Right atrium auricular region (tissue), 2 donors: ENCODE data around the gene CREB3L1. TPM values are rescaled to one million over a fixed set of nuclear protein-coding genes. Genes with fewer than 3 reads are reported as not detected.

Experiments
- DNase-seq: peaks from one replicate; pipeline ENCODE4 v3.0.0-alpha.2; 2019; ENCODE audit warnings: low spot score
- H3K27ac ChIP-seq, 2 donors: fragments of 200-600 bp; sonication (generic); 1 replicate in 1 of 2; 2 replicates in 1 of 2; pipeline ENCODE4 v1.5.1; 2016 to 2019
- H3K27me3 ChIP-seq, 2 donors: fragments of 200-600 bp; sonication (generic); one replicate each; pipeline versions ENCODE4 v1.5.1 to v1.6.0; 2017 to 2019
- H3K36me3 ChIP-seq: fragments of 200-600 bp; sonication (generic); one replicate; pipeline ENCODE4 v1.5.1; 2016
- H3K4me1 ChIP-seq, 2 donors: fragments of 200-600 bp; sonication (generic); one replicate each; pipeline versions ENCODE4 v1.5.1 to v1.6.0; 2017 to 2019
- H3K4me3 ChIP-seq, 2 donors: fragments of 200-600 bp; sonication (generic); 1 replicate in 1 of 2; 2 replicates in 1 of 2; pipeline ENCODE4 v1.5.1; 2017 to 2019; ENCODE audit warnings: mild to moderate bottlenecking in 1 of 2, moderate library complexity in 1 of 2
- H3K9me3 ChIP-seq, 2 donors: fragments of 200-600 bp; sonication (generic); one replicate each; pipeline ENCODE4 v1.5.1; 2019
- CTCF ChIP-seq, 2 donors: fragments of 200-600 bp; sonication (generic); IDR thresholded peaks; one replicate each; pipeline ENCODE4 v1.5.1; 2019; ENCODE audit warnings: antibody characterized with exemption in 2 of 2
- total RNA-seq, 2 donors: library from RNA; depleted of rRNA; stranded (reverse); fragments of >200 nt; gene quantifications; one replicate each; pipeline ENCODE4 v1.1.0, GENCODE V29; 2016

CREB3L1 gene
- total RNA-seq, 2 donors from 2014 or later, result 5.4 to 15.1 TPM

GRCh38 chr11:46265764-46266163 lies 11.7 kb upstream of the CREB3L1 start:
- no peaks in the 10 kb centered on the region for H3K9me3 ChIP-seq
- H3K27me3 ChIP-seq, result no peaks in the 10 kb centered on the region
- no peak overlapping the region for H3K27ac ChIP-seq
- no peak for DNase-seq
- H3K36me3 ChIP-seq, result no peaks in the 10 kb centered on the region
- TF ChIP-seq CTCF (IDR thresholded peaks at IDR 0.05), result no peak
- H3K4me1 ChIP-seq, result no peaks in the 10 kb centered on the region
- no peak overlapping the region for H3K4me3 ChIP-seq

GRCh38 chr11:46267930-46268329 lies 9.5 kb upstream of the CREB3L1 start:
- H3K27ac ChIP-seq, result no peak overlapping the region
- H3K4me1 ChIP-seq, result peaks cover 0 to 14% of the 10 kb centered on the region in 2 donors
- DNase-seq, result no peak

GRCh38 chr11:46270684-46271083 lies 6.8 kb upstream of the CREB3L1 start:
- no peaks in the 10 kb centered on the region for H3K36me3 ChIP-seq
- H3K27me3 ChIP-seq, result no peaks in the 10 kb centered on the region
- TF ChIP-seq CTCF (IDR thresholded peaks at IDR 0.05), result no peak
- no peaks in the 10 kb centered on the region for H3K9me3 ChIP-seq
- H3K4me1 ChIP-seq, result peaks cover 0 to 42% of the 10 kb centered on the region in 2 donors
- no peak overlapping the region for H3K27ac ChIP-seq
- H3K4me3 ChIP-seq, result no peak overlapping the region
- DNase-seq, result no peak

More at GRCh38 chr11:46267930-46268329, 9.5 kb upstream of the CREB3L1 start:
- TF ChIP-seq CTCF (IDR thresholded peaks at IDR 0.05), result no peak
- Histone ChIP-seq H3K9me3 (no peaks in the 10 kb centered on the region), H3K4me3 (no peak overlapping the region), H3K36me3 (no peaks in the 10 kb centered on the region), H3K27me3 (no peaks in the 10 kb centered on the region)

GRCh38 chr11:46271407-46271806 lies 6.1 kb upstream of the CREB3L1 start:
- Histone ChIP-seq H3K9me3 (no peaks in the 10 kb centered on the region), H3K4me1 (peaks cover 0 to 49% of the 10 kb centered on the region in 2 donors), H3K4me3 (no peak overlapping the region), H3K36me3 (no peaks in the 10 kb centered on the region), H3K27ac (no peak overlapping the region), H3K27me3 (no peaks in the 10 kb centered on the region)
- DNase-seq, result no peak
- TF ChIP-seq CTCF (IDR thresholded peaks at IDR 0.05), result no peak

- Histone ChIP-seq H3K9me3 (no peaks in the 10 kb centered on the region), H3K4me1 (peaks cover 0 to 57% of the 10 kb centered on the region in 2 donors), H3K27ac (peak overlapping the region; percentile 80 to 87), H3K27me3 (no peaks in the 10 kb centered on the region), H3K4me3 (no peak overlapping the region), H3K36me3 (no peaks in the 10 kb centered on the region)
- TF ChIP-seq CTCF (IDR thresholded peaks at IDR 0.05), result no peak
- no peak for DNase-seq
Measured at GRCh38 chr11:46271875-46272815, 5.3 kb upstream of the CREB3L1 start.
